RPMI7951 (cell line): ENCODE data around the gene SRM. TPM values are rescaled to one million over a fixed set of nuclear protein-coding genes. Genes with fewer than 3 reads are reported as not detected.
A peak's percentile ranks its signal among the peaks of the same experiment; 100 is the strongest.
"Not testable (repeated sequence)": the region's sequence is repeated elsewhere in the genome, so short reads cannot be mapped to it uniquely, and the experiment has no call there.

ENCODE experiments used
- DNase-seq: peaks from one replicate; pipeline ENCODE4 v3.0.0-alpha.2; 2012; ENCODE audit warnings: low read depth
- total RNA-seq: library from RNA; depleted of rRNA; stranded (reverse); fragments of >200 nt; shearing (Covaris generic); gene quantifications from 2 replicates; pipeline ENCODE4 v1.2.3, GENCODE V29; 2014

The SRM gene
- total RNA-seq, 1 experiment from 2014 or later, result 35.6 TPM

DNA sequence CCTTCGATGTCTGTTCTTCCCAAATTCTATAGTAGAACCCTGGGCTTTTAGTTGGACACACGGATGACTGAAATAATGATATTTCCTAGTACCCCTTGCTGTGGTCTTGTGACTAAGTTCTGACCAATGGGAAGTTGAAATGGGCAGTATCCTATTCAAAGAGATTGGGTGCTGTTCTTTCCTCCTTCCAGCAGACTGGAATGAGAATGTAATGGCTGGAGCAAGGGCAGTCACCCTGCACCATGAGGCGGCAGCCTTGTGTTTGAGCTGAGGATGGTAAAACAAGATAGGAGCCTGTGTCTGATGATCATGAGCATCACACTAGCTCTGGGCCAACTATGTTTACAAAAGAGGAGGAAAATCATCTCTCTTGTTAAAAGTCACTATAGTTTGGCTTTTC is 5.1 kb upstream of the SRM start:
- DNase-seq, result no peak

DNA sequence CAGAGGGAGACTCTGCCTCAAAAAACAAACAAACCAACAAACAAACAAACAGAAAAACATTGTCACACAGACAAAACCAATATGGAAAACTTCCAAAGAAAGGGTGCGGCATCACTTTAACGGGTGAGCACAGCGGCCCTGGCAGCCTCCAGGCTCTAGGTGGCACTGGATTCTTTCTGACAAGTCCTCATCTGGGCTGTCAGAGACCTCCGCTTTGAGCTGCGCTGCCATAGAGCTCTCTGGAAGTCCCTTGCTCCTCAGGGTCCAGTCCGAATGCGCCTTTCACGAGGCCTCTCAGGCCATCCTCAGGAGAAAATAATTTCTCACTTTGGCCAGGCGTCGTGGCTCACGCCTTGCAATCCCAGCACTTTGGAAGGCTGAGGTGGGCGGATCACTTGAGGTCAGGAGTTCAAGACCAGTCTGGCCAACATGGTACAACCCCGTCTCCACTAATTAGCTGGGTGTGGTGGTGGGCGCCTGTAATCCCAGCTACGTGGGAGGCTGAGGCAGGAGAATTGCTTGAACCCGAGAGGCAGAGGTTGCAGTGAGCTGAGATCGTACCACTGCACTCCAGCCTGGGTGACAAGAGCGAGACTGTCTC is 4.2 kb upstream of the SRM start:
- not testable (repeated sequence) for DNase-seq

DNA sequence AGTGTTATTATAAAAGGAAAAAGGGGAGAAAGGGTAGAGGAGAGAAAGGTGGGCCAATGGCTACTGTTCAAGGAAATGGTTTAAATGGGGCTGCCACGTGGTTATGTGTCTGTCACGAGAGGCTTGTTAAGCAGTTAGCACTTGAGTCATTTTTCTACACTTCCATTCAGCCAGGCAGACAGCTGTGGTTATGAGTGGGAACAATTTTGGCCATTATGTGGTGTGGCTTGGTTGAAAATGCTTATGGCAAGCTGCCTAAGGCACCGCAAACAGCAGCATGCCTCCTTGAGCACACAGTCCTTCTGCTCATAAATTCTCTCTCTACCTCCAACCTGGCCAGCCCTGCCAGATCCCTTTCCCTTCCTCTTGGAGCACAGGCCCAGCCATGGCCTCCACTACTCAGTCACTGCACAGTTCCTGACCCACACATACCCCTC is 3.2 kb upstream of the SRM start:
- peak; percentile 80 for DNase-seq

DNA sequence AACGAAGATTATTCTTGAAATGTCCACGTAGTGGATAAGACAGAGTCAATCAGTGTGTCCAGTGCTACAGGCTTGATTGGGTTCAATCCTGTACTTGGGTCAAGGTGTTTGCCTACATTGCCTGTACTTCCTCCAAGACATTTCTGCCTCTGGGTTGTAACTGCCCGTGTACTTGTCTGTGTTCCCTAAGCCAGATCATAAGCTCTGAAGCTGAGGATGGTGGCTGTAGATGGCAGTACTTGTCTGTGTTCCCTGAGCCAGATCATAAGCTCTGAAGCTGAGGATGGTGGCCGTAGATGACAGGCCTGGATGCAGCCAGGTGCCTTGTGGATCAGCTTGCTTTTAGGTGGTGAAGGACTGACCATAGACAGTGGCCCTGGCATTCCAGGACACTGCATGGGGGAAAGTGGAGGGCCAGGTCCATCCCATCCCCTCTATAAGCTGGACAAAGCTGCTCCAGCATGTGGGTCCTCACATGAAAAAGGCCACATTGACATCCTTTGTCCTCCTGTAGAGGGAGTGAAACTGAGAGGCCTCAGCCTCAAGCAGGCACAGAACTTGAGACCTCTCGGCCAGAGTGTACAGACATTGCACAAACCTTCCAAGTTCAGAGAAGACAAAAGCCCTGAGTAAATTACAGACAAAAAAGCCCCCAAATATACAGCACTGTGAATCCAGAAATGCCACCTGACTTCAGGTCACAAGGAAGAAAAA is 2.0 kb upstream of the SRM start:
- DNase-seq, result no peak

DNA sequence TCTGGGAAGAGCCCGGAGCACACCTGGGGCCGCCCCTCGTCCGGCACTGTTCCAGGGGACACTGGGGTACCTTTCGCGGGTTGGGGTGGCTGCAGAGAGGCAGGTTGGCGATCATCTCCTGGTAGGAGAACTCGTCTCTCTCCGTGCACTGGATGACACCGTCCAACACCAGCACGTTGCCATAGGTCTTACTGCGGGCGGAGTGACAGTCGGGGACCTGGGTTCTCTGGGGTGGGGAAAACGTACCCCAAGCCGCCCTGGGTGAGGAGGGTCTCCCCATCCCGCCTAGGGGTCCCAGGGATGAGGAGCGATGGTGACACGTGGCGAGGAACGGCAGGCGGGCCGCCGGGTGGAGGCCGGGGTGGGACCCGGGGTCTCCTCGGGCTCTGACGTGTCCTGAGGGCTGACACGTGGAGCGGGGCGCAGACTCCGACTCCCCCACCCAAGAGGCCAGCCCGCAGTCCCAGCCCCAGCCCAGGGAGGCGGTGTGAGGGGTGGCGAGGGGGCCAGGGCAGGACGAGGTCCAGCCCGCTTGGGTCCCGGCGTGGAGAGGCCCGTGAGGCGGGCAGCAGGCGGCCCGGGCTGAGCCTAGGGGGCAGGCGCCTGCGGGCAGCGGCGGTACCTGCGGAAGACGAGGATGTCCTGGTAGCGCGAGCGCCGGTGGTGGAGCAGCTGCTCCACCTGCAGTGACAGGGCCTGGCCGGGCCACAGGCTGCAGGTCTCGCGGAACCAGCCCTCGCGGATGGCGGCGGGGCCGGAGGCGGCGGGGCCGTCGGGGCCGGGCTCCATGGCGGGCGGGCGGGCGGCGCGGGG is 457 bp downstream of the SRM start:
- DNase-seq, result no peak

DNA sequence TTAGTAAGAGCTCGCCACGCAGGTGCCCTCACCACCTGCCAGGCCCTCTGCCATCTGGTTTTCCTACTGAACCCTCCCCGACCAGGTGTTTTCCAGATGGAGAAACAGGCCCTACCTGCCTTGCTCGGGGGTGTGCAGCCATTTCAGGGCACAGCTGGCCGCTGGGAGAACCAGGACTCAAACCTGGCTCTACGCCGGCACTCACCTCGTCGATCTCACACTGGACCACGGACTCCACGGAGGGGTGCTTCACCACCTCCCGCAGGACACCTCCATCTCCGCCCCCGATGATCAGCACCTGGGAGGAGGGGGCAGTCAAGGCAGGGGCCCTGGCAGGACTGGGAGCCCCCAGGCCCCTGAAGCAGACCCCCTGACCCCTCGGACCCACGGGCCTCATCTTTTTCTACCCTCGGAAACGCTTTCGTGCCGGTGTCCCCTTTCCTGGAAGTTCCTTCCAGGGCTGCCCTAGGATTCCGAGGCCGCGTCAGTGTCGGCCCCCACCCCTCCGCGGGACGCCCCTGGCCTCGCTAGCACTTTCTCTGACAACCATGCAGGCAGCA is 1.1 kb downstream of the SRM start:
- no peak for DNase-seq

DNA sequence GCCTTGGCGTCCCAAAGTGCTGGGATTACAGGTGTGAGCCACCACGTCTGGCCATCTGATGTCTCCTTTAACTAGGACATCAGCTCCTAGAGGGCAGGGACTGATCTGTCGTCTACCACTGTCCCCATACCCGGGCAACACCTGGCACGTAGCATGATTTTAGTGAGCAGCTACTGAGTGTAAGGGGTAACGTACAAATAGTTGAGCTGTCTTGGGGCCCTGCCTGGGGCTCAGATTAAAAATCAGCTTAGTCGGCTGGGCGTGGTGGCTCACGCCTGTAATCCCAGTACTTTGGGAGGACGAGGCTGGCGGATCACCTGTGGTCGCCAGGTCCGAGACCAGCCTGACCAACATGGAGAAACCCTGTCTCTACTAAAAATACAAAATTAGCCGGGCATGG is 1.8 kb downstream of the SRM start:
- no peak for DNase-seq

DNA sequence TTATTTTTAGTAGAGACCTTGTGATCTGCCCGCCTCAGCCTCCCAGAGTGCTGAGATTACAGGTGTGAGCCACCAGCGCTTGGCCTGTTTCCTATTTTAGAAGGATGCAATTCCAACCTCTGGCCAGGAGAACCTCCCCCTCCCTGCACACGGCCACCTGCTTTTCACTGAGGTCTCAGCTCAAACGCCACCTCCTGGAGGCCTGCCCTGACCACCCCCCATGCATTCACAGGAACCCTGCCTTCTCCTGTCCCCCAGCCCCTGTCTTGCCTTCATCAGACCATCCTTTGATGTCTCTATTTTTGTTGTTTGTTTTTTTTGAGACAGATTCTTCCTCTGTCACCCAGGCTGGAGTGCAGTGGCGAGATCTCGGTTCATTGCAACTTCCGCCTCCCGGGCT is 2.3 kb downstream of the SRM start:
- DNase-seq, result no peak

DNA sequence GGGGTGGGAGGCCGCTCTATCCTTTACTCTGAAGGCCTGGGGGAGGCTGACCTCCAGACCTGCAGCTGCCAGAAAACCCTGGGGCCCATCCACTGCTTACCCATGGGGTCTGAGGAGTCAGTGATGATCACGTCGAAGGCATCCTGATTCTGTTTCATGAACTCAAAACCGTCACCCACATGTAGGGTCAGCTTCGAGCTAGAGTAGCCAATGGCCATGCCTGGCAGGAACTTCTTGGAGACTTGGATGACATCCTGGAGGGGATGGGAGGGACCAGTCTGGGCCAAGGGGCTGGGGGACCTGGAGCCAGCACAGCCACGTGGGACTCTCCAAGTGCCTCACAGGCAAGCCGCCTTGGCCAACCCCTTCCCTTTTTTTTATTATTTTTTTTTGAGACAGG is 3.3 kb downstream of the SRM start:
- no peak for DNase-seq

DNA sequence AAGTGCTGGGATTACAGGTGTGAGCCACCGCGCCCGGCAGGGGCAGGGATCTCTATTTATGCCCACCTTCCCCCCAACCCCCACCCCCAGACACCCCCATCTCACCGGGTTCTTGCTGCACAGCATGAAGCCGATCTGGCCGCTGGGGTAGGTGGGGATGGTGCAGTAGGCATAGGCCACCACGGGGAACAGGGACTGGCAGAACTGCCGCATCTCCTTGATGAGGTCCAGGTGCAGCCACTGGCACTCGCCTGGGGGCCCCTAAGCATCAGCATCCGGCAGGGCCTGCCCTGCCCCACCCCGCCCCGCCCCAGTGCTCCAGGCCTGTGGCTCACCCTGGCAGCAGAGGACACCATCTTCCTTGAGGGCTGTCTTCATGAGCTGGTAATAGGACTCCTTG is 4.1 kb downstream of the SRM start:
- no peak for DNase-seq

DNA sequence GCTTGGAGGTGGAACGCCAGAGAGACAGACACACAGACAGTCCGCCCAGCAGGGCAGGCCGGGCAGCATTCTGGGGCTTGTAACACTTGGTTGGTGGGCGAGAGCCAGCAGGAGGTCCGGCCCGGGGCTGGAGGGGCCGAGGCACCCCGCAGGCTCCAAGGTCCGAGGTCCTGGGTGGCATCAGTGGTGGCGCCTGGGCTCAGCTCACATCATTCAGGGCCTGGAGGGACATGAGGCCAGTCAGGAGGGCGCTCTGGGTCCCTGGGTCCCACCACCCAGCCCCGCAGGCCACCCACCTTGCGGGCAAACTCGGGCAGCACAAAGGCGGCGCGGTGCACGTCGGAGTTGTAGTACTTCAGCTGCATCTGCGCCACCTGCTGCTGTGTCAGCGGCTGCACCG is 5.2 kb downstream of the SRM start:
- DNase-seq, result no peak

DNA sequence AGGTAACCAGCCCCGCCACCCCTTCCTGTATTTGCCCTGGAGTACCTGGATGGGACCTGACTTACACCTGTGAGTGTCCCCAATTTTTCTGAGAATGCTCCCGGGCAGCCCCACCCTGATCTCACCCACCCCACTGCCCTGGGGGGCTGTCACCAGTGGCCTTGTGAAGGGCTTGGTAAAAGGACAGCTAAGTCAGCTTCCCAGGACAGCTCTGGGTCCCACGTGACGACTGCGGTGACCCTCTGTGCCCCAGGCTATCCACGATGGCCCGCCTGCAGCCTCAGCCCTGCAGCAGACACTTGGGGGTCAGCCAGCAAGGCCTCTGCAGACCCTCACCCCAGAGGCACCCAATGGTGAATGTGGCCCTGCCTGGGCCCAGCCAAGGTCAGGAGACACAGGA is 5.6 kb downstream of the SRM start:
- no peak for DNase-seq

DNA sequence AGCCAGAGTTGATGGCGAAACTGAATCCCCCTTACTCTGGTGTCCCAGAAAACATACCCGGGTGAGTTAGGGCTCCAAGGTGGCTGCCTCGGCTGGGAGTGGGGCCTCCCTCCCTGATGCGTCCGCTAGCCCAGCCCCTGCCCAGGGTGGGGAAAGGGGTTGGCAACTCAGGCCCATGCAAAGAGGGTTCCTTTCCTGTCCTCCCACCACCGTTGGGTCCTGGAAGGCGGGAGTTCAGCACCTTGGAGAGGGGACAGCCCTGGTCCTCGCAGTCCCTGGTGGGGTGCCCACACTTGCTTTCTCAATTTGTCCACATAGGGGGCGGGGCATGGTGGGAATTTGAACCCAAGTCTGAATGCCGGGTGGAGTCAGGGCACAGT is 6.1 kb downstream of the SRM start:
- no peak for DNase-seq

DNA sequence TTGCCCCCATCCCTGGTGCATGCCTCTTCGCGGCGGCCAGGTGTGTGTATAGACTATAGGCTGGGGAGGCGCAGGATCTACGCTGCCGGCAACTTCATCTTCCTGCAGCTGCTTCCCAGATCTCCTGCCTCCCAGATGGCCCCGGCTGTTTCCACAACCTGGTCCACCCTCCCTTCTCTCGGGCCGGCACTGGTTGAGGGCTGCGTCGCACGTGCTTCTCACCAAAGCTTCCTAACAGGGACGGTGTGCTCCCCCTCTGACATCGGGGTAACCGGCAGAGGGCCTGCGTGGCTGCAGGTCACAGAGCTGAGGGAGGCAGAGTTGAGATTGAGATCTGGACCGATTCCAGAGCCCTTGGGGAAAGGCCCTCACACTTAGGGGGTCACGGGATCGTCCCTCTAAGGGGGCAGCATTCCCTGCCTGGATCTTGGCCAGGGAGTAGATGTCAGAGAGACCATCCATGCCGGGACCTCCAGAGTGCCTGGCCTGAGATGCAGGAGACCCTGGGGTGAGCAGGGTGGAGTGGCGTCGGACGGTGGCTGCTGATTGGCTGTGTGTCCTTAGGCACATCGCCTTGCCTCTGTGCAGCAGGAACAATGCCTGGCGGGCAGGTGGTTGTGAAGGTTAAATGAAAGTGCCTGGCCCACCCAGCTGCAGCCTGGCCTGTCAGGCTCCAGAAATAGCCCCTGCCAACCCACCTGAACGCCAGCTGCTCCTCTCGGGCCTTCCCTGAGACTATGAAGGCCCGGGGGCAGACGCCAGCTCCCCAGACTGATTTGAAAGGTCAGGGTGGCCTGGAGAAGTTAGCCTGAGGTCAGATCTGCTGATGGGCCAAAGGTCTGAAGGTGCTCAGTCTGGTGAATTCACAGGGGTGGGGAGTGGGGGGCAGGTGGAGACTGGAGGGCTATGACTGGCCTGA is 6.7 kb downstream of the SRM start:
- no peak for DNase-seq

DNA sequence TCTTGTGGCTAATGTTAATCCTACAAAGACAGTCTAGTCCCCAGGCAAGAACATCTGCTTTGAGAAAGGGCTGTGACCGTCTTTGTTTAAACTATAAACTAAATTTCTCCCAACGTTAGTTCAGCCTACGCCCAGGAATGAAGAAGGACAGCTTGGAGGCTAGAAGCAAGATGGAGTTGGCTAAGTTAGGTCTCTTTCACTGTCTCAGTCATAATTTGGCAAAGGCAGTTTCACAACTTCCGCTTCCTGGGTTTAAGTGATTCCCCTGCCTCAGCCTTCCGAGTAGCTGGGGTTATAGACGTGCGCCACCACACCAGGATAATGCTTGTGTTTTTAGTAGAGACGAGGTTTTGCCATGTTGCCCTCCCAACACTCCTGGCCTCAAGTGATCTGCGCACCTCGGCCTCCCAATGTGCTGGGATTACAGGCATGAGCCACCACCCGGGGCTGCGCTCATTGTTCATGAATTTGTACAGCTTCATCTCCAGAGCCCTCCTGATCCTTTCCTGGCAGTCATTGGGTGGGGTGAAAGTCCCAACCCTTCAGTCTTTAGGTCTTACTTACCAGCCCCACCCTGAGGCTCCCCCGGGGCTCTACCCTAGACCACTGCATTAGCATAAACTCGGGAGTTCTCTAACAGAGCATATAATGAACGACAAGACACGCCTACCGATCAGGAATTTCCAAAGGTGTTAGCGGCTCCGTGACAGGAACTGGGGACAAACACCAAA is 7.9 kb downstream of the SRM start:
- DNase-seq, result peak; percentile 59

DNA sequence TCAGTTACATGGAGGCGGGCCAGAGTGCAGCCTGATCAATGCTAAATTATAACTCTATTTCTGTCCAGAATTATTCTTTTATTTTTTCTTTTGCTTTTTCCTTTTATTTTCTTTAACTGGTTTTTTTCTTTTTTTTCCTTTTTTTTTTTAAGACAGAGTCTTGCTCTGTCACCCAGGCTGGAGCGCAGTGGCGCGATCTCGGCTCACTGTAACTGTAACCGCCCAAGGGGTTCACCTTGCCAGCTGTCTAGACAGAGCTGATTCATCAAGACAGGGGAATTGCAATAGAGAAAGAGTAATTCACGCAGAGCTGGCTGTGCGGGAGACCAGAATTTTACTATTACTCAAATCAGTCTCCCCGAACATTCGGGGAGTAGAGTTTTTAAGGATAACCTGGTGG is 8.7 kb downstream of the SRM start:
- DNase-seq, result peak; percentile 48

DNA sequence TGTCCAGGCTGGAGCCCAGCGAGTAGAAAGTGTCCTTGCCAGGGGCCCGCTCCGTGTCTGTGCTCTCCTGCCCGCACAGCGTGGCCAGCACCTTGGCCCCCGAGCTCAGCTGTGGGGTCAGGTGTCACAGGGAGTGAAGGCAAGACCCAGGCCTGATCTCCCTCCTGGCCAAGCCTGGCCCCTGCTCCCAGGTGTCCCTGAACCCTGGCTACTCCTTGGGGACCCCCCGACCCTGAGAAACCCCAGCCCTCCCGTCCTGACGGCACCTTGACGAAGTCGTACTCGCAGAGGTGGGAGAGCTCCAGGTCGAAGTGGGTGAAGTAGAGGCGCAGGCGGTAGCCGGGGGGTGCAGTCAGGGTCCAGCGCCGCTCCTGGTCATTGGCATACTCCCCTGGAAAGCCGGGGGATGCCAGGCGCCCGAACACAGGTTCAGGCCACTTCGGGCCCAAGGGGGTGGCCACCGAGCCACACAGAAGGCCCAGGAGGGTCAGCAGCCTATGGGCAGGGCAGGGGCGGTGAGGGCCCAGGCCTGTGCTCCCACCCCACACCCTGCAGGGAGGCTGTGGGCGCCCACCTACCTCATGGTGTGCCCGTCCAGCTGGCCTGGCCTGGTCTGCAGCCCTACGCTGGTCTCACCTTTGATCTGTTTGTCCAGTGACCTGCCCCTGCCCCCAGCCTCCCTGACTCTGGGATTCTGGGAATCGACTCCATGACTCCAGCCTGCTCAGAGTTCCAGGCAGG is 13.0 kb downstream of the SRM start, which contains the start of gene MASP2:
TSS of gene MASP2 (minus strand) at position 615 of the 741 bp plus-strand sequence. CDS start at position 583, 32 bp downstream.
- no peak for DNase-seq

DNA sequence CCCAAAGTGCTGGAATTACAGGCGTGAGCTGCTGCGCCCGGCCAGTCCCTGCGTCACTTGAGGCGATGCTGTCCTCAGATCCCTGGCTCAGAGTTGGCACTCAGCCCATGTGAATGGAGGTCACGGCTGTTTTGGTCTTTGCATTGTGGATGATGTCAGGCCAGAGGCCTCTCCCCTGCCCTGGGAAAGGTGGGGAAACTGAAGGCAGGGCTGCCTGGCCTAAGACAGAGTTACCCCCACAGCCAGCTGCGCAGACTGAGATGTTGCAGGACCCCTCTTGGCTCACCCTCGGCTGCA is 13.6 kb downstream of the SRM start:
- no peak for DNase-seq

DNA sequence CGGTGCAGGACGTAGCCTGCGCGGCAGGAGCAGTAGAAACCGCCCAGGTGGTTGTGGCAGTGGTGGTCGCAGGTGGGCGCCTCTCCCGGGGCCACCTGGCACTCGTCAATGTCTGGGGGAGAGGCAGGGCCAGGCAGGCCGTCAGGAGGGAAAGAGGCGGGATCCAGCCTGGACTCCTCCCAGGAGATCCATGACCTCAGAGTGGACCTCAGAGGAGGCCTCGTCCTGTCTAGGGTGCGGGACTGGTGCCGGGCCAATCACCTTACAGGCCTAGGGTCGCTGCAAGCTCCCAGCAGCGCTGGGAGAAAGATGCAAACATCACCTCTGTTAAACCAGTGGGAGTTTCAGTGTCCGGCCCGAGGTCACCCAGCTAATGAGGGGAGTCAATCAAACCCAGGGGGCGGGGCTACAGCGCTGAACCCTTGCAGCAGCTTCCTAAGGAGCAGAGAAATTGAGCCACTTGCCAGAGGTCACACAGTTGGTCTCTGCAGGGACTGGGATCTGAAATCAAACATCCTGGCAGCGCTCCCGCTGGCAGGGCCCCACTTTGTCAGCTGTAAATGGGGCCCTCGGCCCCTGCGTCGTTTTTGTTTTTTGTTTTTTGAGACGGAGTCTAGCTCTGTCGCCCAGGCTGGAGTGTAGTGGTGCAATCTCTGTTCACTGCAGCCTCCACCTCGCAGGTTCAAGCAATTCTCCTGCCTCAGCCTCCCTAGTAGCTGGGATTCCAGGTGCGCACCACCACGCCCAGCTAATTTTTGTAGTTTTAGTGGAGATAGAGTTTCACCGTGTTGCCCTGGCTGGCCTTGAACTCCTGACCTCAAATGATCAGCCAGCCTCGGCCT is 14.2 kb downstream of the SRM start:
- DNase-seq, result no peak
